SH-SY5Y (cell line): Measurements from ENCODE around the gene BPIFA2.

Experiments
- GATA2 ChIP-seq: IDR thresholded peaks from 2 replicates; pipeline ENCODE4 v1.6.1; 2011; ENCODE audit warnings: mild to moderate bottlenecking, low read depth, low read length
- GATA3 ChIP-seq: IDR thresholded peaks from 2 replicates; pipeline ENCODE4 v1.6.1; 2011; ENCODE audit warnings: low read depth, mild to moderate bottlenecking, low read length, moderate library complexity

BPIFA2 gene

GRCh38 chr20:33167859-33168258, at the start of gene BPIFA2:
TSS of gene BPIFA2 (plus strand) at chr20:33168159. CDS start at chr20:33169146, 987 bp downstream.
- TF ChIP-seq GATA3 (no peak), GATA2 (no peak)

- TF ChIP-seq GATA3: no peak
These were observed 47.9 kb upstream of the BPIFA2 start for GRCh38 chr20:33119725-33120720.

- no peak for TF ChIP-seq GATA3
- no peak for TF ChIP-seq GATA2
These were observed 47.0 kb upstream of the BPIFA2 start for GRCh38 chr20:33120934-33121333.

- no peak for TF ChIP-seq GATA3
- TF ChIP-seq GATA2: no peak
These were observed 43.7 kb upstream of the BPIFA2 start for GRCh38 chr20:33124261-33124660.

- no peak for TF ChIP-seq GATA3
- no peak for TF ChIP-seq GATA2
These were observed 43.0 kb upstream of the BPIFA2 start for GRCh38 chr20:33124994-33125393.

GRCh38 chr20:33125983-33126382, 42.0 kb upstream of the BPIFA2 start:
- TF ChIP-seq GATA2 (no peak), GATA3 (no peak)

GRCh38 chr20:33127422-33128097, 40.4 kb upstream of the BPIFA2 start:
- TF ChIP-seq GATA2 (no peak), GATA3 (no peak)

GRCh38 chr20:33130568-33131061, 37.3 kb upstream of the BPIFA2 start:
- TF ChIP-seq GATA2: no peak
- no peak for TF ChIP-seq GATA3

- TF ChIP-seq GATA2 (no peak), GATA3 (no peak)
These were observed 35.9 kb upstream of the BPIFA2 start for GRCh38 chr20:33131949-33132473.

GRCh38 chr20:33132513-33133372, 35.2 kb upstream of the BPIFA2 start:
- TF ChIP-seq GATA3 (no peak), GATA2 (no peak)

- no peak for TF ChIP-seq GATA2
- no peak for TF ChIP-seq GATA3
These were observed 34.5 kb upstream of the BPIFA2 start for GRCh38 chr20:33133373-33133941.

GRCh38 chr20:33137195-33137594, 30.8 kb upstream of the BPIFA2 start:
- TF ChIP-seq GATA2: no peak
- no peak for TF ChIP-seq GATA3

GRCh38 chr20:33139467-33139866, 28.5 kb upstream of the BPIFA2 start:
- TF ChIP-seq GATA2 (no peak), GATA3 (no peak)

- TF ChIP-seq GATA3 (no peak), GATA2 (no peak)
These were observed 22.4 kb upstream of the BPIFA2 start for GRCh38 chr20:33145521-33145920.
